ENCODE measurements around the gene SLC35F3. TPM values are rescaled to one million over a fixed set of nuclear protein-coding genes. Genes with fewer than 3 reads are reported as not detected.

Gene SLC35F3
- total and polyA plus RNA-seq, 2 experiments from 2014 or later: 0.80 to 1.3 TPM

DNA sequence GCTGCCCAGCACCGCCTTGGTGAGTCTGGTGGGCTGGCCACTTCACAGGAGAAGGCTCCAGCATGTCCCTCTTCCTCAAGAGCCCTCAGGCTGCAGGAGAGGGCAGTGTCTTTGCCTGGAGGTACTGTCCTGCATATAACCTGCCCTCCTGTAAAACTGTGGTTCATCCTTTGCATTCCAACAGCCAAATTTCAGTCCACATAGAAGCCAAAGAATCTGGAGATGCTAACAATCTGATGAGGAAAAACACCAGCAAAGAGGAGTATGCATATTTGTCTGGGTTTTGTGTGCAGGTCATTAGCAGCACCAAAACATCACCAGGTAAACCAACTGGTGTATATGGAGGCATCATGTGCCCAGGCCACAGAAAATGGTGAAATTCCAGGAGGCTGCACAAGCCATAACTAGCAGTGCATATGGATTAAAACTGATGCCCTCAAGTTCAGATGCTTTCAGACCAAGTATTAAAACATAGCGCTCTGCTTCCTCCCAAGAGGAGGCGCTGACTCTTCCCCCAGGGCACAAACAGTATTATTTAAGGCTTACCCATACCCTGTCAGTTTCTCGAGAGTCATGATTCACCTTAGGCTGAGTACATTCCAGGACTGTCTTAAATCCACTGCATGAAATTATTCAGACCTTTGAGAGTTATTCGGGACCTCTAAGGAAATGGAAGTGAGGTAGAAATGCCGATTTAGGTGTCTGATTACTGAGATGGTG lies 318.2 kb downstream of the SLC35F3 start:
- H3K9me2 ChIP-seq (replicated peaks; ENCODE audit: insufficient read depth): no peaks in the 10 kb centered on the region
- WGBS (ENCODE audit: low lambda C conversion rate, missing lambda C conversion rate): 79% methylated on average over 6 of the region's 6 CpGs
- H3K36me3 ChIP-seq (replicated peaks; ENCODE audit: insufficient read depth, low read depth): no peaks in the 10 kb centered on the region
- no peak for DNase-seq (ENCODE audit: low spot score)
- no peak overlapping the region for H3K4me2 ChIP-seq
- no peaks in the 10 kb centered on the region for H3K9me3 ChIP-seq (ENCODE audit: low read depth)
- no peak overlapping the region for H2AFZ ChIP-seq
- TF ChIP-seq EZH2 (IDR thresholded peaks at IDR 0.05; ENCODE audit: borderline replicate concordance) (no peak), EZH2phosphoT487 (IDR thresholded peaks at IDR 0.05; ENCODE audit: low read depth, severe bottlenecking, unreplicated experiment) (no peak)
- TF ChIP-seq, protein P1, sequence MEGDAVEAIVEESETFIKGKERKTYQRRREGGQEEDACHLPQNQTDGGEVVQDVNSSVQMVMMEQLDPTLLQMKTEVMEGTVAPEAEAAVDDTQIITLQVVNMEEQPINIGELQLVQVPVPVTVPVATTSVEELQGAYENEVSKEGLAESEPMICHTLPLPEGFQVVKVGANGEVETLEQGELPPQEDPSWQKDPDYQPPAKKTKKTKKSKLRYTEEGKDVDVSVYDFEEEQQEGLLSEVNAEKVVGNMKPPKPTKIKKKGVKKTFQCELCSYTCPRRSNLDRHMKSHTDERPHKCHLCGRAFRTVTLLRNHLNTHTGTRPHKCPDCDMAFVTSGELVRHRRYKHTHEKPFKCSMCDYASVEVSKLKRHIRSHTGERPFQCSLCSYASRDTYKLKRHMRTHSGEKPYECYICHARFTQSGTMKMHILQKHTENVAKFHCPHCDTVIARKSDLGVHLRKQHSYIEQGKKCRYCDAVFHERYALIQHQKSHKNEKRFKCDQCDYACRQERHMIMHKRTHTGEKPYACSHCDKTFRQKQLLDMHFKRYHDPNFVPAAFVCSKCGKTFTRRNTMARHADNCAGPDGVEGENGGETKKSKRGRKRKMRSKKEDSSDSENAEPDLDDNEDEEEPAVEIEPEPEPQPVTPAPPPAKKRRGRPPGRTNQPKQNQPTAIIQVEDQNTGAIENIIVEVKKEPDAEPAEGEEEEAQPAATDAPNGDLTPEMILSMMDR (IDR thresholded peaks at IDR 0.05; ENCODE audit: poor library complexity): no peak
- H3K4me1 ChIP-seq (ENCODE audit: insufficient read depth): no peaks in the 10 kb centered on the region
- H3K79me2 ChIP-seq: no peaks in the 10 kb centered on the region
- no peak overlapping the region for H3K4me3 ChIP-seq
- no peaks in the 10 kb centered on the region for H4K20me1 ChIP-seq (ENCODE audit: insufficient read depth, poor library complexity, severe bottlenecking)
- H3K27ac ChIP-seq: no peak overlapping the region
- H3K27me3 ChIP-seq: no peaks in the 10 kb centered on the region

DNA sequence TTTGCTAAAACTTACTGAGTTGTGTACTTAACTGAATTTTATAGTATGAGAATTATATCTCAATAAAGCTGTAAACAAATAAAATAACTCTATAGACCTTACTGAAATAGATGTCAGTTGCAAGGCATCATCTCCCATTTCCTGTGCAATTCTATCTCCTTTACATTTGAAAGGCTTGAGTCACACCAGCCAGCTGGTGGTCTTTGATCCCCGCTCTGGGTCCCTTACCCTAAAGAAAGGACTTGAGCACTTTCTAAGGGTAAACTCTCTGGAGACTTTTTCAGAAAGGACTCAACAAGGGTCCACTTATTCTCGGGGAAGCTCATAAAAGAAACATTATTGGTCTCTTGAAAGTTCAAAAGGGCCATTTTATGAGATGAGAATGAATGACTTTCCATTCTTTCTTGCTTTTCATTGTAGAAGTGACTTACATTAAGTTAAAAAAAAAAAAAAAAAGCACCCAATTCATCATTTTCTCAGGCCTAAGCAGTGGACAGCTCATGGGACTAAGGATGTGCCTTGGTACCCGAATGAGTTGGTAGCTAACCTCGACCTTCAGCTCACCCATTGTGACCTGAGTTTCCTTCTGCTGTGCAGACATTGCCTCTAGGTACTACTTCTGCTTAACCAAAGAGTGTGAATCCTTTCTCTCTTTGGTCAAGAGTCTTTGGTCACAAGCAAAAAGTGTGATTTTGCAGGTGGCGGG lies 321.8 kb downstream of the SLC35F3 start:
- H3K9me2 ChIP-seq (replicated peaks; ENCODE audit: insufficient read depth): no peaks in the 10 kb centered on the region
- H3K27ac ChIP-seq: no peak overlapping the region
- WGBS (ENCODE audit: low lambda C conversion rate, missing lambda C conversion rate): 52% methylated on average over 5 of the region's 5 CpGs
- H3K36me3 ChIP-seq (replicated peaks; ENCODE audit: insufficient read depth, low read depth): no peaks in the 10 kb centered on the region
- no peak overlapping the region for H3K4me3 ChIP-seq
- no peak for DNase-seq (ENCODE audit: low spot score)
- no peak for TF ChIP-seq EZH2phosphoT487 (IDR thresholded peaks at IDR 0.05; ENCODE audit: low read depth, severe bottlenecking, unreplicated experiment)
- no peak for TF ChIP-seq EZH2 (IDR thresholded peaks at IDR 0.05; ENCODE audit: borderline replicate concordance)
- TF ChIP-seq, protein P1 (IDR thresholded peaks at IDR 0.05; ENCODE audit: poor library complexity): no peak
- H3K79me2 ChIP-seq: no peaks in the 10 kb centered on the region
- H3K9me3 ChIP-seq (ENCODE audit: low read depth): no peaks in the 10 kb centered on the region
- no peak overlapping the region for H3K4me2 ChIP-seq
- no peaks in the 10 kb centered on the region for H3K4me1 ChIP-seq (ENCODE audit: insufficient read depth)
- peaks cover 3% of the 10 kb centered on the region for H3K27me3 ChIP-seq
- H4K20me1 ChIP-seq (ENCODE audit: insufficient read depth, poor library complexity, severe bottlenecking): no peaks in the 10 kb centered on the region
- H2AFZ ChIP-seq: no peak overlapping the region

DNA sequence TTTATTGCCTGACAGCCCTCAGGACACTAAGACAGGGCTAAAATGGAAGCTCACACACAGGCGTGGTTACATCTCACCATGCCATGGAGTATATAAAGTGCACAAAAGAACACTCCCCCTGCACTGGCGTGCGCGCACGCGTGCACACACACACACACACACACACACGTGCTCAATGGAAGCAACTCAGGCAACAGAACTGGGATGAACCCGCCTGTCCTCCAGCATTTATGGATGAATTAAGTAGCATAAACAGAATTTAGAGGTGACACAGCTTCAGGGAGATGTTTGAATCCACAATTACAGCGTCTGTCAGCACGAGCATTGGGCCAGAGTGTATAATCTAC lies 322.3 kb downstream of the SLC35F3 start:
- TF ChIP-seq EZH2 (IDR thresholded peaks at IDR 0.05; ENCODE audit: borderline replicate concordance) (no peak), EZH2phosphoT487 (IDR thresholded peaks at IDR 0.05; ENCODE audit: low read depth, severe bottlenecking, unreplicated experiment) (no peak)
- TF ChIP-seq, protein P1 (IDR thresholded peaks at IDR 0.05; ENCODE audit: poor library complexity): no peak

More for the DNA sequence above, 322.3 kb downstream of the SLC35F3 start:
- Histone ChIP-seq H3K9me3 (ENCODE audit: low read depth) (no peaks in the 10 kb centered on the region), H4K20me1 (ENCODE audit: insufficient read depth, poor library complexity, severe bottlenecking) (no peaks in the 10 kb centered on the region), H3K27me3 (peaks cover 3% of the 10 kb centered on the region), H2AFZ (no peak overlapping the region), H3K4me1 (ENCODE audit: insufficient read depth) (no peaks in the 10 kb centered on the region), H3K79me2 (no peaks in the 10 kb centered on the region), H3K4me3 (no peak overlapping the region), H3K36me3 (replicated peaks; ENCODE audit: insufficient read depth, low read depth) (no peaks in the 10 kb centered on the region), H3K9me2 (replicated peaks; ENCODE audit: insufficient read depth) (no peaks in the 10 kb centered on the region), H3K4me2 (no peak overlapping the region), H3K27ac (no peak overlapping the region)
- DNase-seq (ENCODE audit: low spot score): no peak
- WGBS (ENCODE audit: low lambda C conversion rate, missing lambda C conversion rate): 87% methylated on average over 10 of the region's 10 CpGs
